ENCODE data around the gene TNS4.

Gene TNS4

GRCh38 chr17:40535924-40536294 lies 34.5 kb upstream of the TNS4 start:
- no peak for DNase-seq

GRCh38 chr17:40535438-40535837 lies 34.0 kb upstream of the TNS4 start:
- DNase-seq, result no peak

DNA sequence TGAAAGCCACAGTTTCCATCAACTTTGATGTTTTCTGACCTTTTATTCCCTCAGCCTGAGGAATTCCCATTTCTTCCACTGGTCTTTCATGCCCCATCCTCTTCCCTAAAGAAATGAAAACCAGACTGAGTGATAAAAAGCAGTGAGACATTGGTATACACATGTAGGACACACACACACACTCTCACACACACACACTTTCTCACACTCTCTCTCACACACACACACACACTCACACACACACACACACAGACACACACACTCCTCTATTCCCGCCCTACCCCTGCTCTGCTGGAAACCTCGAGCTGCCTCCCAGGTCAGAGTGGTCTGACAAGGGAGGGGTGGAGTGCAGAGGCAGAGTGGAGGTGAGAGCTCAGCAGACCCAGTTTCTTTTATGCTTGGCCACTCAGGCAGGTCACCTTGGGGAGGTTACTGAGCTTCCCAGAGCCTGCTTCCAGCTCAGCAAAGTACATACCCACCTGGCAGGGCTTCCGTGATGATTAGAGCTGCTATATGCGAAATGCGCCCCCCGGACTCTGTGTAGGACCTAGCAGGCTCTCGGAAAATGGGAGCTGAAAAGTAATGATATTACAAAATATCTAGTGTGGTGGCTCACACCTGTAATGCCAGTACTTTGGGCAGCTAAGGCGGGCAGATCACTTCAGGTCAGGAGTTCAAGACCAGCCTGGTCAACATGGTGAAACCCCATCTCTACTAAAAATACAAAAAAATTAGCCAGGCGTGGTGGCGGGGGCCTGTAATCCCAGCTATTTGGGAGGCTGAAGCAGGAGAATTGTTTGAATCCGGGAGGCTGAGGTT lies 33.2 kb upstream of the TNS4 start:
- DNase-seq, result no peak

DNA sequence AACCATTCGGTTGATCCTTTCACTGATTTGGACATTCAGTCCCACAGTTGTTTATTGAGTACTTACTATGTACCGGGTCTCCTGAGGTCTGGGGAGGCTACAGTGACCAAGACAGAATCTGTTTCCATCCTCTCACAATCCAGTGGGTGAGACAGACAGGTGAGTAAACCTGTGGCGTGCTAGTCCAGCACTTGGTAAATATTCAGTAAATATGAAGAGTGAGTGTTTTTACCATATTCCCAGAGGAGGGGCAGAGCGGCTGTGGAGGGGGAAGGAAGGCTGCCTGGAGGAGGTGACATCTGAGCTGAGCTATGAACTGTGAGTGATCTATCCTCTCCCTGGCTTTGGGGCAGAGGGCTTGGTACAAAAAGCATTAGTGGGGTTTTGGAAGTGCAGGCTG lies 32.5 kb upstream of the TNS4 start:
- no peak for DNase-seq

- DNase-seq, result no peak
Observed at GRCh38 chr17:40532520-40533253, 31.3 kb upstream of the TNS4 start.

- no peak for DNase-seq
Observed at GRCh38 chr17:40531051-40531991, 29.9 kb upstream of the TNS4 start.

DNA sequence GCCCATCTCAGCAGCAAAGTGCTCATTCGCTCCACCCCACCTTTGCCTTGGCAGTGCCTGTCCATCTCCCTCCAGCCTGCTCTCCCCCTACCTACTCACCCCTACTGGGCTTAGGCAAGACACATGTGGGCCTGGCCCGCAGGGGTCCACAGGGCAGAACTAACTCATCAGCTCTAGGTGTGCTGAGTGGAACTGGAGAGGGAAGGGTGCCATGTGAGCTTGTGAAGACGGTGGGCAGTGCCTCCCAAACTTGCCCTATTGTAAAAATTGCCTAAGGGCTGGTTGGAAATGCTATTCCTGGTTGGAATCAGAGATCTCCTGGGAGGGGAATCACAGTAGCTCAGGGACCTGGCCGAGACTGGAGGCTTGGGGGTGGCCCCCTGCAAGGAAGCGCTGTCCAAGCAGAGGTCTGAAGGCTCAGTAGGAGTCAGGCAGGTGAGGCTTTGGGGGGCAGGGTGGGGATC lies 29.1 kb upstream of the TNS4 start:
- DNase-seq, result no peak

- no peak for DNase-seq
Observed at GRCh38 chr17:40529991-40530390, 28.6 kb upstream of the TNS4 start.

DNA sequence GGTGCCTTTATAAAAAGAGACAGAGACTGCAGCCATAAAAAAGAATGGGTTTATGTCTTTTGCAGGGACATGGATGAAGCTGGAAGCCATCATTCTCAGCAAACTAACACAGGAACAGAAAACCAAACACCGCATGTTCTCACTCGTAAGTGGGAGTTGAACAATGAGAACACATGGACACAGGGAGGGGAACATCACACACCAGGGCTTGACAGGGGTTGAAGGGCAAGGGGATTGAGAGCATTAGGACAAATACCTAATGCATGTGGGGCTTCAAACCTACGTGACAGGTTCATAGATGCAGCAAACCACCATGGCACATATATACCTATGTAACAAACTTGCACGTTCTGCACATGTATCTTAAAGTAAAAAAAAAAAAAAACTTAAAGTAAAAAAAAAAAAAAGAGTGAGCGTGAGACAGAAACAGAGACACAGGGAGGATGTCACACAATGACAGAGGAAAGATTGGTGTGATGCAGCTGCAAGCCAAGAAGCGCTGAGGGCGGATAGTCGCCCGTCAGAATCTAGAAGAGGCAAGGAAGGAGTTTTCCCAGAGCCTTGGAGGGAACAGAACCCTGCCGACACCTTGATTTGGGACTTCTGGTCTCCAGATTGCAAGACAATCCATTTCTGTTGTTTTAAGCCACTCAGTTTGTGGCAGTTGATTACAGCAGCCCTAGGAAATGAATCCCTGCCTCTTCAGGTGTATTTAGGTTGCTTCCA lies 27.4 kb upstream of the TNS4 start:
- no peak for DNase-seq

DNA sequence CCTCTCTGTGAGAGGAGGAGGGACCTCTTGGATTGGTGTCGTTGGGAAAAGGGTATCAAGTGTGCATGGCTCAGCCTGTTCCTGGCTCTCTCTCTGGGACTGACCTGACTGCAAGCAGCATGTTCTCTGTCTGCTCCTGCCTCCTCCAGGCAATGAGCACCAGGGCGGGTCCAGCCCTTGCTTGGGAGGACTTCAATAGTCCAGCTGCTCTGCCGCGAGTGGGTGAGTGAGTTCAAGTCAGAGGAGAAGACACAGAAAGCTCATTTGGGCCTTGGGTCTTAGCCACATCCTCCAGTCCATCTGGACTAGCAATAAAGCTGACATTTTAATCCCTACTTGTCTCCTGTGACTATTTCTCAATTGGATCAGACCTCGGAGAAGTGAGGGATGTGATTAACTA lies 25.2 kb upstream of the TNS4 start:
- DNase-seq, result no peak

- no peak for DNase-seq
Observed at GRCh38 chr17:40525294-40525693, 23.9 kb upstream of the TNS4 start.

DNA sequence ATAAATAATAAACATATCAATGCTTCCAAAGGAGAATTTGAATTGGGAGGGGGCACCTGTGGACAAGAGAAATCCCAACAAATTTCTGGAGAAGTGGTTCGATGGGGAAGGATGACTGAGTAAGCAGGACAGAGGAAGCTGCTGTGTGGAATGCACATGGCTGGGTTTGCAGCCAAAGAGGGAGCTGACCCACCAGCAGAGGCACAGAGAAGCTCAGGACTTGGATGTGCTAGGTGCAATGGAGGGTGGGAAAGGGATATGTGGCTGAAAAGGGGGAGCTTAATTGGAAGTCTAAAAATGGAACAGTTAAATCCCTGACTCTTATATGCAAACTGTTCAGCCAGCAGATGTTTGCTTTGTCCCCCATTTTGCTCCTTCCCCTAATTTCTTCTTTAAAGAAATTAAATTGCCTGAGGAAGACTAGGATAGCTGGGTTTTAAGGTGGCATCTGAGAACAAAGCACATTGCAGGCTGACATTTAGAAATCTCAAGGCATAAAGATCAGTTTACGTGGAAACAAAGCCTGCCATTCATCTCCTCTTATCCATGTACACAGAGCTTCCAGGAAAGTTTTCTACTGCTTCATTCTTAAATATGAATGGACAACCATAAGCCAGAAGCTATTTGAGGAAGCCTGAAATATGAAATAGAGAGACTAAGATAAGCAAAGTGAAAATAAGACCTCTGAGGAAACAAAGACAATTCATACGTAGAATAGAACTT lies 23.0 kb upstream of the TNS4 start:
- DNase-seq, result no peak

DNA sequence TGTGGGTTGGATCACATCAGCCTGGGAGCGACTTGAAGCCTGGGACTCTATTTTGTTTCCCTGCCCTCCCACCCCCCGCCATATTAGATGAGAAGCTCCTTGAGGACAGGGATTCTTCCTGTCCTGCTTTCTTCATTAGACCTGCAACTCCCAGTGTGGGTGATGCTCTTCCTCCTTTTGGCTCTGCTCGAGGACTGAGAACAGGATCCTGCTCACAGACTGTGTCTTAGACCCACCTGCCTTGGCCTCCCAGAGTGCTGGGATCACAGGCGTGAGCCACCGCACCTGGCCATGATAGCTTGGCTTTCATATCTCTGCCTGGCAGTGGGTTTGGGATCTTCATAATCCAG lies 21.5 kb upstream of the TNS4 start:
- no peak for DNase-seq

GRCh38 chr17:40522250-40522960 lies 21.0 kb upstream of the TNS4 start:
- DNase-seq, result no peak

GRCh38 chr17:40520991-40521453 lies 19.6 kb upstream of the TNS4 start:
- DNase-seq, result no peak

- DNase-seq, result no peak
Observed at GRCh38 chr17:40519089-40519775, 17.8 kb upstream of the TNS4 start.

- DNase-seq, result no peak
Observed at GRCh38 chr17:40518401-40519088, 17.1 kb upstream of the TNS4 start.

GRCh38 chr17:40517981-40518380 lies 16.6 kb upstream of the TNS4 start:
- DNase-seq, result no peak

DNA sequence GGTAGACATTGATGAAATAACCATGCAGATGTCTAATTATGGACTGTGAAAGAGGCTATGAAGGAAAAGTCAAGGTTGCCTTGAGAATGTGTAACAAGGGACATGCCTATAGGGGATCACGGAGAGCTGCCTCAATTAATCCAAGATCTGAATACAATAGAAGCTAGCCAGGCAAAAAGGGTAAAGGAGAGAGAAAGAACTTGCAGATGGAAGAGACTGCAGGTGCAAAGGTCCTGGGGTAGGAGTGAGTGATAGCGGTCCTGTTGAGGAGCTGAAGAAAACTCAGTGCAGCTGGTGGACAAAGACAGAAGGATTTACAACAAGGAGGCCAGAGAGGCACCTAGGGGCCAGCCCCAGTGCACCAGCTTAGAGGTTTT lies 15.9 kb upstream of the TNS4 start:
- no peak for DNase-seq

Measured in NCI-H2081 treated with DMSO at 0.1 percent for 48 hours (cell line).